Endometrial microvascular endothelial cells (primary cell): Measurements from ENCODE around the gene ERBB3. TPM values are rescaled to one million over a fixed set of nuclear protein-coding genes. Genes with fewer than 3 reads are reported as not detected.

ENCODE experiments used
- in situ Hi-C: cut with HindIII; loops from 2 replicates; pipeline ENCODE4 v1.10.0; 2017; ENCODE audit warnings: low sequenced_read_pairs, low pct_unique_long_range_greater_than_20kb; ENCODE audit errors: inconsistent ontology term
- total RNA-seq: library from RNA; depleted of rRNA; stranded (reverse); fragments of >200 nt; gene quantifications from one replicate; pipeline ENCODE4 v1.2.3, GENCODE V29; 2015; ENCODE audit errors: inconsistent ontology term

The ERBB3 gene
- total RNA-seq, 1 donor from 2014 or later = not detected

GRCh38 chr12:56126732-56127239, 46.8 kb downstream of the ERBB3 start:
- in situ Hi-C loops = no loop called here

- in situ Hi-C loops = no loop called here
Observed at GRCh38 chr12:56127485-56127887, 47.5 kb downstream of the ERBB3 start.

GRCh38 chr12:56127888-56128669, 48.1 kb downstream of the ERBB3 start, which contains the start of gene ESYT1:
TSS of gene ESYT1 (plus strand) at chr12:56128267. CDS start at chr12:56128320, 53 bp downstream.
- in situ Hi-C loops = no loop called here

- in situ Hi-C loops = no loop called here
Observed at GRCh38 chr12:56128670-56129205, 48.8 kb downstream of the ERBB3 start.

GRCh38 chr12:56129206-56129941, 49.4 kb downstream of the ERBB3 start:
- in situ Hi-C loops = no loop called here

- in situ Hi-C loops = no loop called here
Observed at GRCh38 chr12:56129942-56130495, 50.1 kb downstream of the ERBB3 start.

GRCh38 chr12:56130876-56131275, 50.9 kb downstream of the ERBB3 start:
- in situ Hi-C loops = no loop called here

GRCh38 chr12:56134897-56135296, 54.9 kb downstream of the ERBB3 start:
- in situ Hi-C loops = no loop called here

- in situ Hi-C loops = no loop called here
Observed at GRCh38 chr12:56137853-56138571, 58.0 kb downstream of the ERBB3 start.

- in situ Hi-C loops = no loop called here
Observed at GRCh38 chr12:56141946-56142784, 62.2 kb downstream of the ERBB3 start.

GRCh38 chr12:56143217-56143616, 63.3 kb downstream of the ERBB3 start:
- in situ Hi-C loops = no loop called here

- in situ Hi-C loops = no loop called here
Observed at GRCh38 chr12:56143870-56144269, 63.9 kb downstream of the ERBB3 start.

- in situ Hi-C loops = no loop called here
Observed at GRCh38 chr12:56145217-56145616, 65.3 kb downstream of the ERBB3 start.

GRCh38 chr12:56146492-56147460, 66.8 kb downstream of the ERBB3 start:
- in situ Hi-C loops = no loop called here

- in situ Hi-C loops = no loop called here
Observed at GRCh38 chr12:56150563-56150962, 70.6 kb downstream of the ERBB3 start.

- in situ Hi-C loops = no loop called here
Observed at GRCh38 chr12:56151672-56152131, 71.7 kb downstream of the ERBB3 start.
